Caki2 (cell line): ENCODE data around the gene FLNB. TPM values are rescaled to one million over a fixed set of nuclear protein-coding genes. Genes with fewer than 3 reads are reported as not detected.
A peak's percentile ranks its signal among the peaks of the same experiment; 100 is the strongest.
"Not testable (repeated sequence)": the region's sequence is repeated elsewhere in the genome, so short reads cannot be mapped to it uniquely, and the experiment has no call there.

Source experiments
- DNase-seq: peaks from one replicate; pipeline ENCODE4 v3.0.0-alpha.2; 2015; ENCODE audit warnings: low read depth
- in situ Hi-C: cut with HindIII; loops from 2 replicates; pipeline ENCODE4 v1.10.0; 2016; ENCODE audit warnings: low sequenced_read_pairs, low pct_unique_long_range_greater_than_20kb, mixed read lengths
- total RNA-seq: library from RNA; depleted of rRNA; stranded (reverse); fragments of >200 nt; shearing (Covaris generic); gene quantifications from 2 replicates; pipeline ENCODE4 v1.2.3, GENCODE V29; 2014; ENCODE audit warnings: low replicate concordance

The FLNB gene
- total RNA-seq, 1 experiment from 2014 or later: 197 TPM

DNA sequence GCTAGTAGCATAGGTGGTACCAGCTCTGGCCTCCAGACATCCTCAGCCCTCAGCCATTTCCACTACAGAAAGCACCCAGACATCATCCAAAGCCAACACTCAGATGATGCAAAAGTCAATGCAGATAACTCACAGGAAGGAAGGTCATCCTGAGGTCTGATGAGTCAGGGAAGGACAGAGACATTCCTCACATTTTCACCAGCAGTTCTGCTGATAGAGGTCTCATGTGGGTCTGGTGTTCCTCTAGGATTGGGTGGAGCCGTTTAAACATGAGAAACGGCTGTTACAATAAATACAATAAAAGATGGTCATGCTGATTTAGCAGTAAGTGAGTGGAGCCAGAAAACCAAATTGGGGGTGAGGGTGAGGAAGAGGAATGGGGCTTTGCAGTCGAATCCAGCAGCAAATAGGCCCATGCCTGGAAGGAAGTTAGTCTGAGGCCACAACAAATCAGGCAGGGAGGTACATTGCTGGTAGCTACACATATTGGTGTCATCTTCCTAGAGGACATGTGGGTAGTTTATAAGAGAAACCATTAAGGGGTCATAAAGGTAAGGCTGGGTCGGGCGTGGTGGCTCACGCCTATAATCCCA, 33.3 kb upstream of the FLNB start:
- in situ Hi-C loops: no loop called here
- peak; percentile 98 for DNase-seq

DNA sequence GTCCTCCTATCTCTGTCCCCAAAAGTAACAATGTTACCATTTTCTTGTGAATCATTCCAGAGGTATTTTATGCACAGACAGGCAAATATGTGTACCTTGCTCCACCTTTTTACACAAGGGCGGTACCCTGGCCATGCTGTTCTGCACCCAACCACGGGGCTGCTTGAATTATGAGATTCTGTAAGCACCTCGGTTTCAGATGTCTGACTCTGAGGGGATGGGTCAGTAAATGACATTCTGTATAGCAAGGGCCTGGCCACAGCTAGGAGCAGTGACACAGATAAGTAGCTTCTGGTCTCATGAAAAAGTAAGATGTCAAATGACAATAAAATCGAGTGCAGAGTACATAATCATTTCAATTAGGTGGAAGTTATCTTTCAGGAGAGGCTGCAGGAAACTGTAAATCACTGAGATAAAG, 30.4 kb upstream of the FLNB start:
- in situ Hi-C loops: no loop called here
- peak; percentile 83 for DNase-seq

DNA sequence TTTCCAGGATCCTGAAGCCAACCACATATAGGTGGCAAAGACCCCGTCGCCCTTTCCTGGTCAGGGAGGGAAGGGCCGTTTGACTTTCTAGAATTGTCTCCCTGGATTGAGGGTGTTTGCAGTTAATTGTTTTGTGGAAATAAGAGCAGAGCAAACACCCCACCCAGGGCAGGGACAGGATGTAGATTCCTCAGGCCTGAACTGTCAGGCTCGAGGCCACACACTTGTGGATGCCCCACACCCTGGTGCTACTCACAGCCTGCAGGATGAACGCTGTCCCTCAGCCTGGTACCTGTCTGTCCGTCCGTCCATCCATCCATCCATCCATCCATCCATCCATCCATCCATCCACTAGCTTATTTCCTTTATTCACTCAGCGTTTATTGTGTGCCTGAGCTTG, 29.9 kb upstream of the FLNB start:
- DNase-seq: no peak
- in situ Hi-C loops: no loop called here

DNA sequence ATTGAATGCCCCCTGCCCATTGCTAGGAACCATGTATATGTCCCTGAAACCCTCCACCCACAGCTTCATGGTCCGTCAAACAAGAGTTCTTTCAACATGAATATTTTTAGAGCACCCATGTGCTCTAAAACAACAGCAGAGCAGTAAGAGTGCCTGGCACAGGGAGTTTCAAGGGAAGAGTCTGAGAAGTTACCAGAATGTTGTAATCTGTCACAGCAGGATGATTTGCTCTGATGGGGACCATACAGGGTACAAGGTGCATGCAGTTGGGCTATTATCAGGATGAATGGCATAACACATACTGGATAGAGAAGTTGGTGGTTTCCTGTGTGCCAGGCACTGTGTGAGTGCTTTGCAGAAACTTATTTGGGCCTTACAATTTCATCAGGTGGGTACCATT, 27.8 kb upstream of the FLNB start:
- in situ Hi-C loops: no loop called here
- DNase-seq: no peak

DNA sequence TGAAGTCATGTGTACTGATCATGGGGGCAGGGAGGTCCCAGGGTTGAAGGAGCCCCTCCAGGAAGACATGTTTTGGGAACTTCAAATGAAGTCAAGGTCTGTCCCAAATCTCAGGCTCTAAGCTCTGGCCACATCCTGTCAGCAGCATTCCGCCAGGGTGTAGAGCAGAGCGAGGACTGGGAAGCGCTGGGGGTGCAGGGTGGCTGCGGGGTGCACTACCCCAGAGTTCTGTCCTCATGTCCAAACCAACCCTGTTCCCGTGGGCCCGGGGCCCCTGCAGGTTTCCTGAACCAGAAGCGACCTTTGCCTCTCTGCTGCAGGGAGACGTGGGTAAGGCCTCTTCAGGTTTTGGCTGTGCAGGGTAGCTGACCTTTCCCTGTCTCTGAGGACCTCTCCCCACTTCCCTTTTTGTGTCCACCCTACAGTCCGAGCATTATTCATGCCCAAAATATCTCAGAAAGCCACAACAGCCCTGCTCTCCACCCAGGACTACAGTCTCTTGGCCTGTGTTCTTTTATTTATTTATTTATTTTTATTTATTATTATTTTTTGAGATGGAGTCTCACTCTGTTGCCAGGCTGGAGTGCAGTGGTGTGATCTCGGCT, 26.6 kb upstream of the FLNB start:
- no peak for DNase-seq

DNA sequence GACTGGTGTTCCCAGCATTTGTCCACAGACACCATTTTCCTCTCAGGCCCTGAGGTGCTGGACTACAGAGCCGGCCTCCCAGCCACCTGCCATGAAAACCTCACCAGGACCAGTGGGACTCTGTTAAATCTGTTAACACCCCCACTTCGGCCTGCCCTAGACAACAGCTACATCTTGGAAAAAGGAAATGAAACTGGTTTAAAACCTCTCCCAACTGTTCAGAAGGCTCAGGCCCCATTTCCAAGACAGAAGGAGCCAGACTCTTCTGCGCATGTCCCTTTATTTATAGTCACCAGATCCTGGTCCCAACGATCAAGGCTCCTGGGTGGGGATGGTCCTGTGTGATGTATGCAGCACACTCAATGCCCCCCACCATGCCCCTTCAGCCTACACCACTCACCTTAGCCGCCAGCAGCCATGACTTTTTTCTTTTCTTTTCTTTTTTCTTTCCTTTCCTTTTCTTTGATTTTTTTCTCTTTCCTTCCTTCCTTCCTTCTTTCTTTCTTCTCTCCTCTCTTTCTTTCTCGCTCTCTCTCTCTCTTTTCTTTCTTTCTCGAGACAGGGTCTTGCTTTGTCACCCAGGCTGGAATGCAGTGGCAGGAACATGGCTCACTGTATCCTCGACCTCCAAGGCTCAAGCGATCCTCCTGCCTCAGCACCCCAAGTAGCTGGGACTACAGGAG, 25.5 kb upstream of the FLNB start:
- in situ Hi-C loops: no loop called here
- DNase-seq: no peak

More for the DNA sequence above, 26.6 kb upstream of the FLNB start:
- in situ Hi-C loops: no loop called here

DNA sequence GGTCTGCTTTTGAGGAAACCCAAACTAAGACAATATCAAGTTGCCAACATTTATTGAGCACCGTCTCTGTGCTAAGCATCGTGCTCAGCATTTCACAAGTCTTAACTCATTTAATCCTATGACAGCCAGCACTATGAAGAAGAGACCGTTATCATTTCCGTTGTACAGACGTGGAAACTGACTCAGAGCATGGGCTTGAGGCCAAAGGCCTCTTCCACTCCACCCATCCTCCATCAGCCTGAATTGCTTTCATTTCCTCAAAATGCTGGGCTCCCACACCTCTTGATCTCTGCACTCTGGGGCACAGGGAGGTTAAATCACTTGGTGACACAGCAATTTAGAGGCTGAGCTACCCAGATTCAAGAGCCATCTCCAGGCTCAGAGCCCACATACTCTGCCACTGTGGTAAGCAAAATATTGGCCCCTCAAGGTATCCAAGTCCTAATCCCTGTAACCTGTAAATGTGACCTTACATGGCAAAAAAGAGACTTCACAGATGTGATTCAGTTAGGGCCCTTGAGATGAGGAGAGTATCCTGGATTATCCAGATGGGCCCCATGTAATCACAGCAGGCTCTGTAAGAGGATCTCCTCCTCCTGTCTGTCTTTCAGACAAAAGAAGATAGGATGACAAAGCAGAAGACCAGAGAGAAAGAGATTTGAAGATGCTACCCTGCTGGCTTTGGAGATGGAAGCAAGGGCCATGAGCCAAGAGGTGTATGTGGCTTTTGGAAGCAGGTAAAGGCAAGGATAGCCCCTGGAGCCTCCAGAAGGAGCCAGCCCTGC, 24.3 kb upstream of the FLNB start:
- in situ Hi-C loops: no loop called here
- peak; percentile 79 for DNase-seq

DNA sequence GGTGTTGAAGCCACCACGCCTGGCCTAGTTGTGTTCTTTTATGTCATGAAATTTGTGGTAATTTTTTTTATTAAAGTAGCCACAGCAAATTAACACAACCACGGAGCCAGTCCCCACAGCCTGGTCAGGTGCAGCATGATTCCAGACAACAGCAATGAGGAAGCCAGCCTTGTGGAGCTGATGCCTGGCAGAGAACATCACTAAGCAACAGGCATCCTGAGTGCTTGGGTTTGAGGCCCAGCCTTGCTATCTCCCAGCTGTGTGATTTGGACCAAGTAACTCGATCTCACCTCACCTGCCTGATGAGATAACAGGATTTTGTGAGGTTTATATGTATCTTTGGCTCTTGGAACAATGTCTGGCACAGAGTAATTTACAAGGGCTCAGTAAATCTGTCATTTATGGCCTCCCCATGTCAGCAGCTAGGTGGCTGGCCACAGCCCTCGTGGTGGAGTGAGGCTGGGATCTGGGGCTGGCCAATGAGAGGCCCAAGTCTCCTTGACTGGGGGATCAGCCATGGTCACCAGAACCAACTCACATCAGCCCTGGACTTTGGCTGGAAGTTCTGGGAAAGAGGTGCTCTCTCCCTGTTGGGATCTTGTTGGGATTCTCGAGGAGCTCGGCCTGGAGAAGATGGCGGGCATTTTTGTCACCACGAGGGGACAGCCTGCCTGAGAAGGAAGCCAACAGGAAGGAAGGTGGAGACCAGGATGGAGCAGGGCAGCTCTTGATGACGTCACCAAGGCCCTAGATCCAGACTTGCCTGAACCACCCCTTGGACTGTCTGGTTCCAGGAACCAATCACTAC, 22.8 kb upstream of the FLNB start:
- DNase-seq: no peak
- in situ Hi-C loops: no loop called here

DNA sequence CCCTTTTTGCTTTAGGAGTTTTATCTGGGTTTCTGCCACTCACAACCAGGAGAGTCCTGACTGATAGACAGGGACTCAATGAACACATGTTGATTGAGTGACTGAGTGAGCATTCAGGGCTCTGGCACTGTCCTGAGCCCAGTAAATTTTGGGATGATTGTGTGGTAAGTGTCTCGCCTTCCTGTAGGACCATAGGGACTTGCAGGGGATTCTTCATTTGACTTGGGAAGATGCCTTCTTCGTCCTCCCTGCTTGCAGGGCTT, 22.3 kb upstream of the FLNB start:
- in situ Hi-C loops: no loop called here
- DNase-seq: no peak

DNA sequence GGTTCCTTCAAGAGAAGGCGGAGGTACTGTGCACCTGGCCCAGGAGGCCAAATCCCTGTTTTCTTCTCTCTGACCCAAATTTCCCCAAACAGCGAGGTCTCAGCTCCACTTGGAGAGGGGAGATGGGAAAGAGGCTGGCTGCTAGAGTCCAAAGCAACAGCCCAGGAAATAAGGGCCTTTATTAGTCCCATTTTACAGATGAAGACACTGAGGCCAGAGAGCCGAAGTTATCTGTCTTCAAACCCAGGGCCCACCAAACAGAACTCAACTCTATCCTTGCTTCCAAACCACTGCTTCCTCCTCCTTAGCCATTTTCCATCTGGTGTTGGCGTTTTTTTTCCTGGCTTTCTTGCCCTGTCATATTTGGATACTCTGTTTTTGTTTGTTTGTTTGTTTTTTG, 22.0 kb upstream of the FLNB start:
- in situ Hi-C loops: no loop called here
- DNase-seq: no peak

DNA sequence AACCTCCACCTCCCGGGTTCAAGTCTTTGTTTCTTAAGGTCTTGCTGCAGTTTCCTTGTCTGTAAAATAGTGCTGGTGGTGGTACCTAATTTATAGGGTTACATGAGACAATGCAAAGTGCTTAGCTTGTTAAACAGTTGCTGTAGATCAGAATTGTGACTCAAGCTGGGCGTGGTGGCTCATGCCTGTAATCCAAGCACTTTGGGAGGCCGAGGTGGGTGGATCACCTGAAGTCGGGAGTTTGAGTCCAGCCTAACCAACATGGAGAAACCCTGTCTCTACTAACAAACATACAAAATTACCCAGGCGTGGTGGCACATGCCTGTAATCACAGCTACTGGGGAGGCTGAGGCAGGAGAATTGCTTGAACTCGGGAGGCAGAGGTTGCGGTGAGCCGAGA, 19.0 kb upstream of the FLNB start:
- in situ Hi-C loops, DNase-seq: not testable (repeated sequence)

DNA sequence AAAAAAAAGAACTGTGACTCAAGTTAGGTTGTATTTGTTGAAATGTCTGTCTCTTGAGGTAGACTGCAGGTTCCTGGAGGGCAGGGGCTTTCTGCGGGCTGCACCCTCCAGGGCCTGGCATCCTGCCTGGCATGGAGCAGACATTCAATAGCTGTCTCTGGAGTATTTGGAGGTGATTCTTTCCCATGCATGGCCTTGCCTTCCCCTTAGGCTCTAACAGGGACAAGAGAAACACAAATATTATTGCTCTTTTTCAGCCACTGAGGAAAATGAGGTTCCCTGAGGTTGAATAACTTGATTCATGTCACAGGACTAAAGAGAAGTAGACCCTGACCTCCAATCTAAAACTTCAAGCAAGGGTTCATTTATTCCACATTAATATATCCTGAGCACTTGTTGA, 18.6 kb upstream of the FLNB start:
- in situ Hi-C loops: no loop called here
- no peak for DNase-seq

DNA sequence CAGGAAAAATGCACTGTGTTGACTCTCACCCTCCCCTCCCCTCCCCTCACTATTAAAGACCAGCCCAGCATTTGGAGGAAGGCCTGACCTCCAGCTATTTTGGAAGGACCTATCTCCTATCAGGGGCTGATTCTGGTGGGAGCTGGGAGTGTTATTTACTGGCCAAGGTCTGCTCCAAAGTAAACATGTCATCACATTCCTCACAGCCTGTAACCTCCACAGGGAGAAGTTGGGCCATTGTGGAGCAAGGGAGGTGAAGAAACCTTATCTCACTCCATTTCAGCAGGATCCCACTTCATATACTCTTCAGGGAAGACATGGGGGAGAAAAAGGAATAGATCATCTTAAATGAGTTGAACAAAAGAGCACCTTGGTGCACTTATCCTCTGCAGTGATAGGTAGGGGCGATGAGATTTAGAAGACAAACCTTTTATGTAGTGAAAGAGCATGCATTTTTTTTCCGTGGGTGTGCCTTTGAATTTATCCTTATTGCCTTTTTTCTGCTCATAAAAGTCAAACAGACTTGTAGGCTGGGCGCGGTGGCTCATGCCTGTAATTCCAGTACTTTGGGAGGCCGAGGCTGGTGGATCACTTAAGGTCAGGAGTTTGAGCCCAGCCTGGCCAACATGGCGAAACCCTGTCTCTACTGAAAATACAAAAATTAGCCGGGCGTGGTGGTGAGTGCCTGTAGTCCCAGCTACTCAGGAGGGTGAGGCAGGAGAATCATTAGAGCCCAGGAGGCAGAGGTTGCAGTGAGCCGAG, 15.6 kb upstream of the FLNB start:
- DNase-seq: no peak
- in situ Hi-C loops: no loop called here

DNA sequence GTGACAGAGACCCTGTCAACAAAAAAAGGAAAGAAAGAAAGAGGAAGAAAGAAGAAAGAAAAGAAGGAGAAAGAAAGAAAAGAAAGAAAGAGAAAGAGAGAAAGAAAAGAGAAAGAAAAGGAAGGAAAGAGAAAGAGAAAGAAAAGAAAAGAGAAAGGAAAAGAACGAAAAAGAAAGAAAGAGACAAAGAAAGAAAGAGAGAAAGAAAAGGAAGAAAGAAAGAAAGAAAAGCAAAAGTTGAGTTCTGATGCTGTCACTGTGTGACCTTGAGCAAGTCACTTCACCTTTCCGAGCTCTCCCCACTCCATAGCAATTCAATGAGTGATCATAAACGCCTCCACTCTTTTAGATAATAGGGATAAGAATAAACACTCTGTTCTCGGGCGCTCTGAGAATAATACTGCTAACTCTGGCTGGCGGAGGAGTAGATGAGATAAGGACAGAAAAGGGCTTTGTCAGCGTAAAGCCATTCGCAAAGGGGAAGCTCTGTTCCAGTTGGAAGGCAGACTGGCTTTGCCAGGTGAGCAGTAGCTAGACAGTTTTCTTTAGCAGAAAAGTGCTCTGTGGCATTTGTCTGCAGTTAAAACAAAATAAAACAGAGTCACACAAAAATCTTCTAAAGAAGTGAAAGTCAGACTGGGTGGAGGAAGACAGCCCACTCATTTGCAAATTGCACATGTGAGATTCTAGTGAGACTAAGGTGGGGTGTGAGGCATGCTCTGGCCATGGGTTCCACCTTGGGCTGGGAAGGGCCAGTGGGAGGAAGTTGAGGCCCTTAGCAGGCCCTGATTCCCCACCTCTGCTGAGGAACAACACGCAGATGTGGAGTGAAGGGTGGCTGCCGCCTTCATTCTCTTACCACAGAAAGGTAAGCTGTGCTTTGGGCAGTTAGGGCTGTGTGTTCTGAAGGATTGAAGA, 9.6 kb upstream of the FLNB start:
- in situ Hi-C loops: no loop called here
- DNase-seq: no peak

DNA sequence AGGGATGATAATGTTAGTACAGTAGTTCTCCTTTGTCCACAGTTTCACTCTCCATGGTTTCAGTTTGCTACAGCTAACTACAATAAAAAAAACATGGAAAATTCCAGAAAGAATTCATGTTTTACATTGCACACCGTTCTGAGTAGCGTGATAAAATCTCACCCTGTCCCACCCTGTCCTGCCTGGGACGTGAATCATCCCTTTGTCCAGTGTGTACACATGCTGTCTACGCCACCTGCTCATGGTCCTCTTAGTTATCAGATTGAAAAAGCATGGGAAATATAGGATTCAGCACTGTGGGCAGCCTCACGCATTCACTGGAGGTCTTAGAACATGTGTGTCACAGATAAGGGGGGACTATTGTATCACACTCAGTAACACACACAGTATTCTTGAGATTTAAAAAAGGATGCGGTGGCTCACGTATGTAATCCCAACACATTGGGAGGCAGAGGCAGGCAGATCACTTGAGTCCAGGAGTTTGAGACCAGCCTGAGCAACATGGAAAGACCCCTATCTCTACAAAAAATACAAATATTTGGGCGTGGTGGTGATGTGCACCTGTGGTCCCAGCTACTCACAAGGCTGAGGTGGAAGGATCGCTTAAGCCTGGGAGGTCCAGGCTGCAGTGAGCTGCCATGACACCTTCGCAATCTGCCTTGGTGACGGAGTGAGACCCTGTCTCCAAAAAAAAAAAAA, 8.7 kb upstream of the FLNB start:
- no peak for DNase-seq
- in situ Hi-C loops: loop anchor here (25.0 kb wide), 1 partner anchor 163 kb away; no protein-coding TSS in a partner anchor

DNA sequence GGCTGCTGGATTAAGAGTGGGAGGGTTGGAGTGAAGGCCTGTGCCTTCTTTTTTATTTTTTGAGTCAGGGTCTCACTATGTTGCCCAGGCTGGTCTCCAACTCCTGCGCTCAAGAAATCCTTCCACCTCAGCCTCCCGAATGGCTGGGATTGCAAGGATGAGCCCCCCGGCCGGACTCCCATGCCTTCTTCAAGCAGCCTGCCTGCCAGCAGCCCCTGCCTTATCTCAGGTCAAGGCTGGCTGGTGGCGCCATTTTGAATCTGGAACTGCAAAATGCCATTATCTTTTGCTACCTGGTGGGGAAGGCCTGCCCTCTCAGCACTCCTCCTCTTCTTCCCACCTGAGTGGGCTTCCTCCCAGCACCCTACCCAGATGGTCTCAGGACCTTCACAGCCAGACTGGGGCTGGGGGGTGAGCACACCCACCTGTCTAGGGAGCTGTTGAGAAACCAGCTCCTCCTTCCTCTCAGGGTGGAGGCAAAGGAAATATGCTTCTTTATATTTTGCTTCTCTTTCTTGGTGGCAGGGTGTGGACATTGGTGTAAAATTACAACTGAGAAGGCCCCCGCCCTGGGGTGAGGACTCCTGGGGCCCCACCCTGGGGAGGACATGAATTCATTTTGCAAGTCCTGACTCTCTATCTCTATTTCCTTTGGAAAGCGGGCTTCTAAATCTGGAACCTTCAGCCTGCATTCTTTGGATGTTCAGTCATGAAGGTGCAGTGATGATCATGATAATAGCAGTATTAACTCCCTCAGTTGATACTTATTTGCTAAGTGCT, 7.7 kb upstream of the FLNB start:
- in situ Hi-C loops: loop anchor here (25.0 kb wide), 1 partner anchor 162 kb away; no protein-coding TSS in a partner anchor
- DNase-seq: no peak
